Loucy (cell line): Measurements from ENCODE around the gene CCNJL.

Source experiments
- EZH2phosphoT487 ChIP-seq: fragments of 200-600 bp; IDR thresholded peaks from 2 replicates; pipeline ENCODE4 v1.6.1; 2018; ENCODE audit warnings: antibody characterized with exemption, mild to moderate bottlenecking, moderate library complexity, borderline replicate concordance
- TF ChIP-seq, protein P1 (sequence below): fragments of 200-600 bp; sonication (generic); conservative IDR thresholded peaks from 2 replicates; pipeline ENCODE4 v1.5.1; 2014; ENCODE audit warnings: mild to moderate bottlenecking, antibody characterized with exemption, low read length

DNA sequence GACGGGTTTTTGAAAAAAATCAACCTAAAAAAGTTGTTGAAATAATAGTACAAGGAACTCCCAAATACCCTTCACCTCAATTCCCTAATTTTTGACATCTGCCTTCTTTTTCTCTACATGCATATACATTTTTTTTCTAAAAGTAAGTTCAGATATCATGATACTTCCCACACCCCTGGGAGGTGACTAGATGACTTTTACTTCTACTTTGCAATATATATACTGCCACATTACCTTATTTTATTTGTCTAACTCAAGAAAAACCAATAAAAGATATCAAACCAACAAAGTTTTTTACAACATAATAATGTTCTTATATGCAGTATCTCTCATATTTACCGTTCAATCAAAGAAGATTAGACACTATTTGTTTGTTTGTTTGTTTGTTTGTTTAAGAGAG, 31.1 kb downstream of the CCNJL start:
- TF ChIP-seq EZH2phosphoT487, result no peak
- TF ChIP-seq, protein P1, sequence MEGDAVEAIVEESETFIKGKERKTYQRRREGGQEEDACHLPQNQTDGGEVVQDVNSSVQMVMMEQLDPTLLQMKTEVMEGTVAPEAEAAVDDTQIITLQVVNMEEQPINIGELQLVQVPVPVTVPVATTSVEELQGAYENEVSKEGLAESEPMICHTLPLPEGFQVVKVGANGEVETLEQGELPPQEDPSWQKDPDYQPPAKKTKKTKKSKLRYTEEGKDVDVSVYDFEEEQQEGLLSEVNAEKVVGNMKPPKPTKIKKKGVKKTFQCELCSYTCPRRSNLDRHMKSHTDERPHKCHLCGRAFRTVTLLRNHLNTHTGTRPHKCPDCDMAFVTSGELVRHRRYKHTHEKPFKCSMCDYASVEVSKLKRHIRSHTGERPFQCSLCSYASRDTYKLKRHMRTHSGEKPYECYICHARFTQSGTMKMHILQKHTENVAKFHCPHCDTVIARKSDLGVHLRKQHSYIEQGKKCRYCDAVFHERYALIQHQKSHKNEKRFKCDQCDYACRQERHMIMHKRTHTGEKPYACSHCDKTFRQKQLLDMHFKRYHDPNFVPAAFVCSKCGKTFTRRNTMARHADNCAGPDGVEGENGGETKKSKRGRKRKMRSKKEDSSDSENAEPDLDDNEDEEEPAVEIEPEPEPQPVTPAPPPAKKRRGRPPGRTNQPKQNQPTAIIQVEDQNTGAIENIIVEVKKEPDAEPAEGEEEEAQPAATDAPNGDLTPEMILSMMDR, result no peak
